ENCODE data around the gene NSD2. TPM values are rescaled to one million over a fixed set of nuclear protein-coding genes. Genes with fewer than 3 reads are reported as not detected.

The NSD2 gene
- total RNA-seq, 1 experiment from 2014 or later: 136 TPM

GRCh38 chr4:1821679-1822567, 49.3 kb upstream of the NSD2 start:
- no CpG with 5 or more reads among the region's 18 CpGs for WGBS (ENCODE audit: extremely low coverage, insufficient read length, low lambda C conversion rate)
- H4K91ac ChIP-seq (ENCODE audit: insufficient read length, low read depth, low read length): no peak overlapping the region
- no peak overlapping the region for H3K56ac ChIP-seq (ENCODE audit: insufficient read length, low read depth, low read length)
- H3K27me3 ChIP-seq (ENCODE audit: insufficient read depth, low read length): no peaks in the 10 kb centered on the region
- no peaks in the 10 kb centered on the region for H4K20me1 ChIP-seq (ENCODE audit: control insufficient read depth, insufficient read depth, insufficient read length)
- no peak overlapping the region for H3K4me3 Mint-ChIP-seq
- no peak overlapping the region for H2AFZ ChIP-seq (ENCODE audit: low read length)
- H3K9me3 Mint-ChIP-seq: no peaks in the 10 kb centered on the region
- no peak overlapping the region for H3K4ac ChIP-seq (ENCODE audit: low read depth, low read length)
- no peak overlapping the region for H4K8ac ChIP-seq (replicated peaks; ENCODE audit: insufficient read length, low read depth, low read length)
- no peak overlapping the region for H2AK5ac ChIP-seq (ENCODE audit: insufficient read length, low read length)
- no peaks in the 10 kb centered on the region for H3K4me1 ChIP-seq (ENCODE audit: insufficient read depth, low read length)
- H2BK120ac ChIP-seq (ENCODE audit: low read depth, low read length, poor library complexity, severe bottlenecking): no peak overlapping the region
- no peak overlapping the region for H3K27ac ChIP-seq (ENCODE audit: insufficient read length, low read depth, low read length)
- no peak overlapping the region for H2BK5ac ChIP-seq (ENCODE audit: insufficient read length, low read length)
- no peaks in the 10 kb centered on the region for H3K79me1 ChIP-seq (ENCODE audit: insufficient read depth, low read depth, low read length, poor library complexity, severe bottlenecking)
- H2BK20ac ChIP-seq (ENCODE audit: low read depth, low read length, poor library complexity, severe bottlenecking): no peak overlapping the region
- no peak overlapping the region for H3K14ac ChIP-seq (ENCODE audit: insufficient read depth, low read length)
- H3K27ac Mint-ChIP-seq: no peak overlapping the region
- H3K9ac ChIP-seq (ENCODE audit: extremely low read depth, insufficient read length, low read length): no peak overlapping the region
- no peaks in the 10 kb centered on the region for H3K79me2 ChIP-seq (ENCODE audit: insufficient read depth, low read length)
- H3K23me2 ChIP-seq (ENCODE audit: insufficient read length, low read depth, low read length, poor library complexity, severe bottlenecking): no peaks in the 10 kb centered on the region
- H2BK12ac ChIP-seq (ENCODE audit: insufficient read length, low read depth, low read length): no peak overlapping the region
- no peak overlapping the region for H3K4me2 ChIP-seq (ENCODE audit: insufficient read depth, insufficient read length, low read length)
- H3K23ac ChIP-seq (ENCODE audit: insufficient read length, low read depth, low read length): no peak overlapping the region
- no peak overlapping the region for H4K5ac ChIP-seq (ENCODE audit: insufficient read length, low read depth, low read length)
- no peak for TF ChIP-seq CTCF (conservative IDR thresholded peaks at IDR 0.05)
- no peaks in the 10 kb centered on the region for H3K4me1 Mint-ChIP-seq
- no peaks in the 10 kb centered on the region; the same call in 1 of the 2 replicates for H3K27me3 Mint-ChIP-seq (ENCODE audit: low read depth)
- no peaks in the 10 kb centered on the region for H3K9me3 ChIP-seq (ENCODE audit: control insufficient read depth, low read depth, low read length)
- H3K18ac ChIP-seq (ENCODE audit: insufficient read length, low read depth, low read length): no peak overlapping the region
- no peak overlapping the region for H3T11ph ChIP-seq (ENCODE audit: low read length)
- no peak overlapping the region for H2BK15ac ChIP-seq (ENCODE audit: low read depth, low read length)
- no peak for DNase-seq
- peaks cover 26 to 79% (median 64%) of the 10 kb centered on the region in 3 experiments; a peak in 6 of 7 replicates for H3K36me3 Mint-ChIP-seq (ENCODE audit: insufficient read depth in 1 of 3, low read depth in 3 of 3)

Data from H9 (cell line).